GM12874 (cell line): ENCODE data around the gene IL4R.
A peak's percentile ranks its signal among the peaks of the same experiment; 100 is the strongest.

Source experiments
- TF ChIP-seq, protein P1 (sequence below): IDR thresholded peaks from 2 replicates; pipeline ENCODE4 v1.5.1; 2011; ENCODE audit warnings: low read depth, mild to moderate bottlenecking, control low read depth, low read length, moderate library complexity; ENCODE audit not compliant: insufficient read depth

IL4R gene

DNA sequence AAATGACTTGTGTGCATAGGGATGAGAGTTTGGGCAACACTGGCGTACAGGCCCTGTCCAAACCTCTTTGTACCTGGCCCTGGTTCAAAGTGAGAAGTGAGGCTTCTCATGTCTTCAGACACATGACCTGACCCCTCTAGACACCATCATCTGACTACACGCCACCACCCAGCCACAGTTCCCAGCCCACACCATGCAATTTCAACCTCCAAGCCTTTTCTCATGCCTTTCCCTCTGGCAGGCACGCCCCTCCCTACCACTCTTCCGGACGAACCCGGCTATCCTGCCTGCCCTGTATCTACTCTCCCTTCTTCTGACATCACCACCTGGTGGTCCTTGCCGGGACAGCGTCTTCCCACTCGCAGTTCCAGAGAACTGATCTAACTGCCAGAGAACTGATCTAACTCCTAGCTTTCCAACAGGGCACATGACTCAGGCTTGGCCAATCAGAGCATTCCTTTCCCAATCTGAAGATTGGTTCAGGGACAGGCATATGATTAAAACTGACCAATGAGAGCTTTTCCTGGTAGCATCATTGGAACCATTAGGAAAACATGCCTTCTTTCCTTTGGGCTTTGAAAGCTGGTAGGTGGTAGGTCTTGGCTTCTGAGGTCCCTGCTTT, 61.1 kb downstream of the IL4R start:
- TF ChIP-seq, protein P1, sequence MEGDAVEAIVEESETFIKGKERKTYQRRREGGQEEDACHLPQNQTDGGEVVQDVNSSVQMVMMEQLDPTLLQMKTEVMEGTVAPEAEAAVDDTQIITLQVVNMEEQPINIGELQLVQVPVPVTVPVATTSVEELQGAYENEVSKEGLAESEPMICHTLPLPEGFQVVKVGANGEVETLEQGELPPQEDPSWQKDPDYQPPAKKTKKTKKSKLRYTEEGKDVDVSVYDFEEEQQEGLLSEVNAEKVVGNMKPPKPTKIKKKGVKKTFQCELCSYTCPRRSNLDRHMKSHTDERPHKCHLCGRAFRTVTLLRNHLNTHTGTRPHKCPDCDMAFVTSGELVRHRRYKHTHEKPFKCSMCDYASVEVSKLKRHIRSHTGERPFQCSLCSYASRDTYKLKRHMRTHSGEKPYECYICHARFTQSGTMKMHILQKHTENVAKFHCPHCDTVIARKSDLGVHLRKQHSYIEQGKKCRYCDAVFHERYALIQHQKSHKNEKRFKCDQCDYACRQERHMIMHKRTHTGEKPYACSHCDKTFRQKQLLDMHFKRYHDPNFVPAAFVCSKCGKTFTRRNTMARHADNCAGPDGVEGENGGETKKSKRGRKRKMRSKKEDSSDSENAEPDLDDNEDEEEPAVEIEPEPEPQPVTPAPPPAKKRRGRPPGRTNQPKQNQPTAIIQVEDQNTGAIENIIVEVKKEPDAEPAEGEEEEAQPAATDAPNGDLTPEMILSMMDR: peak; percentile 45; the same call in 1 of the 2 replicates

DNA sequence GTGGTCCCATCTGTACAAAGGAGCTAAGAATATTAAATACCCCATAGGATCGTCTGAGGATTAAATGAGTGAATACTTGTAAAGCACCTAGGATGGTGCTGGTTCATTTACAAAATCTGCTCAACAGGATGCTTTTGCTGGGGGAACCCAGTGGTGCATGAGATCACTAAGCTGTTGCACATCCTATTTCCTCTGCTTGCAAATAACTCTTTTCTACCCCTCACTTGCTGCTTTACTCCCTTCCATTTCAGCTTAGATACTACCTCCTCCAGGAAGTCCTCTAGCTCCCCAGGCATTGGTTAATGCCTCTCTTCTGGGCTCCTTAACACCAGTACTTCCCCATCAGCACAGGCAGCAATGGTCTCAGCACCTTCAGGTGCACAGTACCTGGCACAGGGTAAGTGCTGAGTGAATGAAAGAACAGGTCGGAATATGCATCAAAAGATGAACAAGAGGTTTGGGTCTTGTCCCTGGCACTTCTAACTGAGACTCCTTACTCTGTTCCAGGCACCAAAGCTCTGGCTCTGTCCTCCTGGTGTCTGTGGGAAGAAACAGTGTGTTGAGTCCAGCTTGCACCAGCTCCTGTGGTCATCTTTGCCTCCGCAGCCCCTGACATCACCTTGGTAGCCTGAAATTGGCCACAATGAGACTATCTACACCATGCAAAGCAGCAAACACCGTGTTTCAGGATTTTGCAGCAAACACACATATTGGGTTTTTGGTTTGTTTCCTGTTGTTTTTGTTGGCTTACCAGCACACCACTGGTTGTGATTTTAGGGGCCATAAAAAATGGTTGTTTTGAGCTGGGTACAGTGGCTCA, 64.1 kb downstream of the IL4R start:
- TF ChIP-seq, protein P1: no peak

DNA sequence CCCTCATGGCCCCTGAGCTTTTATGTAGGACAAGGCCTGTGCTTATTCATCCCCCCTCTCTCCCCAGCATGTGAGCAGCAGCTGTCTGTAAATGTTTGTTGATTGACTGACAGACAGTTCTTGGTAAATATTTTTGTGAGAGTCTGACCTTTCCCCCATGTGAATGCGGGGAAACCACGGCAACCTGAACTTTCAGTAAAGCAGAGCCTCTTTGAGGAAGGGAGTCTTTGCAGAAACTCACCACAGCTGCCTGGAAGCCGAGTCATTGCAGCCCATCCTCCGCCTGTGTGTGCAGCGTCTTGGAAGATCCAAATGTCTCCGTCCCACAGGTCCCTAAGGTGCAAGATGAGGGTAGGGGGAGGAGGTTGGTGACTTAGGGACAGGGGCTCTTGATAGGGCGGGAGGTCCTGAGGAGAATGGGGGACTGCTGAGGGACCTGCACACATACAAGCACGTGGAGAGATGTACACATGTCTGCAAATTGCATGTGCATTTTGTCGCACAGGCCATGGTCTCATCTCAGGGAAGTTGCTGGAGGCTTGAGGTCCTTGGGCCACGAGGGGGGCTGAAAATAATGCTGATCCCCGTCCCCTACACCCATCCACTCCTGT, 65.2 kb downstream of the IL4R start:
- TF ChIP-seq, protein P1: no peak

DNA sequence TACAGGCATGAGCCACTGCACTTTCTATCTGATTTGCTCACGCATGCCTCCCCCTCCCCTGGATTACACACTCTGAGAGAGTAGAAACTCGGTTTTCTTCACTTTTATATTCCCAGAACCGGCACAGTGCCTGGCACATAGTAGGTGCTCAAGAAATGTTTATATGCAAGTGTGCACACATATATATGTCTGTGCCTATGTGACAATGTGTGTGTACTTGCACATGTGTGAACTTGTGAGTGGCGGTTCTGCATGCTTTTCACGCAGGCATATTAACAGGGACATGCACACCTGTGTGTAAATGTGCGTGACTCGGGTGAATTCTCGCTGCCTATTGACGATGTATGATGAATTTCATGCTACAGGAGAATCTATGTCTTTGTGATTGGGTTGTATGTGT, 66.1 kb downstream of the IL4R start:
- TF ChIP-seq, protein P1: no peak

DNA sequence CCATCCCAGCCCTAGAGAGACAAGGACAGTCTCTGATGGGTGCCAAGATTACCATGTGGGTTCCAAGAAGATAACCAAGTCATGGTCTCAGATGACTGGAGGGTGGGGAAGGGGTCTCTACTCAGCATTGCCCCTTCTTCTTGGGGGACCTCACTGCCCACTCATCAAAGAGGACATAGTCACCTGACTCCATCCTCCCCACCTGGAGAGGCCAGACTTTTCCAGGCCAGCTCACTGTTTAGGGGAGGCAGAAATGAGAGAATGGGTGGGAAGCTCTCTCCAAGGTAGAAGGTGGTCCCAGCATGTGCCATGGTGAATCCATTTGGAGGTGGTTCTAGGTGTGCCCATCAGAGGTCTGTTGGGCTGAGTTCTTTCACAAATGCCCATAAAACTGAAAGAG, 67.5 kb downstream of the IL4R start:
- TF ChIP-seq, protein P1: no peak

DNA sequence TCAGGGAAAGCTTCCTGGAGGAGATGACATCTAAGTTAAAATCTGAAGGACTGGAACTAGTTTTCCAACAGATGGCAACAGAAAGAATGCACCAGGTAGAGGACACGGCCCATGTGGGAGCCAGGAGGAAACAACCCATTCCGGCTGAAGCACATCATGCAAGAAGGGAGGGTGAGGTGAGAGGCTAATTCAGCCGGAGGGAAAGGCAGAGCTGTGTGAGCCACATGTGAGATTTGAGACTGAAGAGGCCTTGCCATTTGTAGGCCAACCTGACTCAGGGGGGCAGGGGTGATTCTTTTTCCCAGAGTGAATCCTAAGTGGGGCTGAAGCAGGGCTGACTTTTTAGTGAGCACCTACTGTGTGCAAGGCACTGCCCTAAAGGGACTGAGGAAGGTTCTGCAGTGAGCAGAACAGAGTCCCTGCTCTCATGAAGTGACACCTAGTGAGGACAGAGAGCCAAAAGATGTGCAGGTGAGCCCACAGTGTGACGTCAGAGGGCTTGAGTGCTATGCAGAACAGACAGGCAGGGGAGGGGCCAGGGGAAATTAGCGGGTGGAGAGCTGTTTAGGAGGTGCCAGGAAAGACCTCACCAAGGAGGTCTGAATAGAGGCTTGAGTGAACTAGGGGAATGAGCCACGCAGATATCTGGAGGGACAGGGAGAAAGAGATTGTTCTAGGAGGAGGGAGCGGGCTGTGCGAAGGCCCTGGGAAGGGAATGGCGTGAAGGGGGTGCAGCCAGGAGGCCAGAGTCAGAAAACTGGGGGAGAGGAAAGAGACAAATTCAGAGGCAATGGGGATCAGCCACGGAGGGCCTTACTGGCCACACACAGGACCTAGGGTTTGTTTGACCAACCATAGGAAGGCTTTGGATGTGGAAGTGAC, 68.4 kb downstream of the IL4R start:
- TF ChIP-seq, protein P1: no peak
